GM19238 (cell line): Measurements from ENCODE around the gene ESRRA.
"Not testable (repeated sequence)": the region's sequence is repeated elsewhere in the genome, so short reads cannot be mapped to it uniquely, and the experiment has no call there.

Source experiments
- DNase-seq: peaks from one replicate; pipeline ENCODE4 v3.0.0; 2011; ENCODE audit warnings: low spot score; ENCODE audit not compliant: insufficient read length

Gene ESRRA

DNA sequence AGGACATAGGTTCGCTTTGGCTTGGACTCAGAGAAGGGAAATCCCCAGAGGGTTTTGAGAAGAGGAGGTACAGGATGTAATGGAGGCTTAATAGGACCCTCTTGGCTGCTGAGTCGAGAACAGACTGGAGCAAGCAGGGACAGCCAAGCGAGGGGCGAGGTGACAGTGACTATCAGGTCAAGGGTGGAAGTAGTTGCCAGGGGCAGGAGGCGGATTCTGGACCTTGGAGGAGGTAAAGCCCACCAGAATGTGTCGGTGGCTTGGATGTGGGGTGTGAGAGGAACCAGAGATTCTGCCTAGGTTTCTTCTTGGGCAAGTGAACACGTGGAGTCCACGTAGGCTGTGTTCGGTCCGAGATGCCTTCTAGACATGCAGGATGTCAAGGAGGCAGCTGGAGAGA, 7.6 kb downstream of the ESRRA start:
- no peak for DNase-seq

- no peak for DNase-seq
These were observed 8.3 kb downstream of the ESRRA start for GRCh38 chr11:64313491-64314145.

DNA sequence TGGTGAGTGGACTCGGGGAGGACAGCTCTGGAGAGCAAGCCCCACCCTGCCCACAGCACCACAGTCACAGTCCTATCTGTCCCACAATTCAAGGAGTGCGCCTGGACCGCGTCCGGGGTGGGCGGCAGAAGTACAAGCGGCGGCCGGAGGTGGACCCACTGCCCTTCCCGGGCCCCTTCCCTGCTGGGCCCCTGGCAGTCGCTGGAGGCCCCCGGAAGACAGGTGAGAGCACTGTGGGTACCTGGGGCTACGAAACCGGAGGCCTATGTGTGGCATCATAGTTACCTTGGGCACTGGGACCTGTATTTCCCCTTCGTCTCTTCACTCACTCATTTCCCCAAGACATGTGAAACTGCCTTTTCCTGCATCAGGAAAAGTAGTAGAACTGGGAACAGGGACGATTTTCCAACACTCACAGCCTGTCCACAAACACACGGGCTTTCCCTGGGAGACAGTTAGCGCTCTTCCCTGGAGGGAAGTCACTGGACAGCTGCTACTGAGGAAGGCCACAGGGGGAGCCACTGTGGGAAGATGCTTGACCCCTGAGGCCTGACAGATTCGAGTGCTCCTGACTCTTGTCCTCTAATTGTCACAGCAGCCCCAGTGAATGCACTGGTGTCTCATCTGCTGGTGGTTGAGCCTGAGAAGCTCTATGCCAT, 9.0 kb downstream of the ESRRA start:
- DNase-seq: no peak

GRCh38 chr11:64314805-64315561, 9.7 kb downstream of the ESRRA start:
- no peak for DNase-seq

DNA sequence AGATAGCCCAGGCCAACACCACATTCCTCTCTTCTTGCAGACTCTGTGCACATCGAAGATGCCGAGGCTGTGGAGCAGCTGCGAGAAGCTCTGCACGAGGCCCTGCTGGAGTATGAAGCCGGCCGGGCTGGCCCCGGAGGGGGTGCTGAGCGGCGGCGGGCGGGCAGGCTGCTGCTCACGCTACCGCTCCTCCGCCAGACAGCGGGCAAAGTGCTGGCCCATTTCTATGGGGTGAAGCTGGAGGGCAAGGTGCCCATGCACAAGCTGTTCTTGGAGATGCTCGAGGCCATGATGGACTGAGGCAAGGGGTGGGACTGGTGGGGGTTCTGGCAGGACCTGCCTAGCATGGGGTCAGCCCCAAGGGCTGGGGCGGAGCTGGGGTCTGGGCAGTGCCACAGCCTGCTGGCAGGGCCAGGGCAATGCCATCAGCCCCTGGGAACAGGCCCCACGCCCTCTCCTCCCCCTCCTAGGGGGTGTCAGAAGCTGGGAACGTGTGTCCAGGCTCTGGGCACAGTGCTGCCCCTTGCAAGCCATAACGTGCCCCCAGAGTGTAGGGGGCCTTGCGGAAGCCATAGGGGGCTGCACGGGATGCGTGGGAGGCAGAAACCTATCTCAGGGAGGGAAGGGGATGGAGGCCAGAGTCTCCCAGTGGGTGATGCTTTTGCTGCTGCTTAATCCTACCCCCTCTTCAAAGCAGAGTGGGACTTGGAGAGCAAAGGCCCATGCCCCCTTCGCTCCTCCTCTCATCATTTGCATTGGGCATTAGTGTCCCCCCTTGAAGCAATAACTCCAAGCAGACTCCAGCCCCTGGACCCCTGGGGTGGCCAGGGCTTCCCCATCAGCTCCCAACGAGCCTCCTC, 10.6 kb downstream of the ESRRA start:
- not testable (repeated sequence) for DNase-seq

DNA sequence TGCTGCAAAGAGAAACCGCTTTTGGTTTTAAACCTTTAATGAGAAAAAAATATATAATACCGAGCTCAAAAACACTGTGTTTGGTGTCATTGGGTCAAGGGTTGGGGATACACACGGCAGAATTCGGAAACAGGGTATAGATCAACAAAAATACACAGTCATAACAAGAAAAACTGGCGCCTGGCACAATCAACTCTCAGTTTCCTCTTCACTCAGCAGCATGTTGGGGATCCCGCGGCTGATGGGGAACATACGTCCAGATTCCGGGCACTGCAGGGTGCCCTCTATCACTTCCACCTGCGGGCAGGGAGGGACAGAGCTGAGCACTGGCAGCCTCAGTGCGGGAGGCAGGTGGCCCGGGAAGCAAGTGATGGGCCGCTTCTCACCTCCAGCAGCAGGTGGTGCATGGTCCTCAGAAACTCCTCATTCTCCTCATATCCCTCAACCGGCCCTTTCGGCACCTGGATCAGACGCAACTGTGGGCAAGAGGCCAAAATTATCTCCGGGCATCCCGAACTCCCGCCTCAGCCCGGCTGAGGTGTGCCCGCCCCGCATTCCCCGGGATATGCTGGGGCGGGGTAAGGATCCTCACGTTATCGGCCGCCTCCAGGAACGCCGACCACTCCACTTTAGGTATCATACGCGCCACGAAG, 11.5 kb downstream of the ESRRA start:
- DNase-seq: no peak

- DNase-seq: peak; percentile 94
These were observed 12.1 kb downstream of the ESRRA start, which contains the start of gene TRMT112 for GRCh38 chr11:64317325-64317960. TRMT112 (minus strand) TSS chr11:64317559; CDS start chr11:64317526, 33 bp downstream.

DNA sequence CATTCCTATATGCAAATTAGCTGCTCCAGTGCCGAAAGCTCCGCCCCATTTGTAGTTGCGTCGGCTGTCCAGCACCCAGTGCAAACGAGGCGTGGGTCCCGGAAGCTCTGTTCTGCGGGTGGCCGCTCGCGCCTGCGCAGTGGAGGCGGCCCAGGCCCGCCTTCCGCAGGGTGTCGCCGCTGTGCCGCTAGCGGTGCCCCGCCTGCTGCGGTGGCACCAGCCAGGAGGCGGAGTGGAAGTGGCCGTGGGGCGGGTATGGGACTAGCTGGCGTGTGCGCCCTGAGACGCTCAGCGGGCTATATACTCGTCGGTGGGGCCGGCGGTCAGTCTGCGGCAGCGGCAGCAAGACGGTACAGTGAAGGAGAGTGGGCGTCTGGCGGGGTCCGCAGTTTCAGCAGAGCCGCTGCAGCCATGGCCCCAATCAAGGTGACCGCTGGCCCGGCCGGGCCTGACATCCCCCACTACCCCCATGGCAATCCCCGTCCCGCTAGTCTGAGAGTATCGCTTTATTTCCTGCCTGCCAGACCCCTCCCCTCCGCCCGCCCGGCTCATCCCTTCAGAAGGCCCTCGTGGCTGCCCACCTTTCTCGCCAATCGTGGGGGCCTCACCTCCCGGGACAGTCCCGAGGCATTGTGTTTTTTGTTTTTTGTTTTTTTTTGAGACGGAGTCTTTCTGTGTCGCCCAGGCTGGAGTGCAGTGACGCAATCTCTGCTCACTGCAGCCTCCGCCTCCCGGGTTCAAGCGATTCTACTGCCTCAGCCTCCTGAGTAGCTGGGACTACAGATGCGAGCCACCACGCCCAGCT, 12.8 kb downstream of the ESRRA start, which contains the start of gene PRDX5:
PRDX5 (plus strand) TSS at position 161 of the 805 bp plus-strand sequence; CDS start at position 256, 95 bp downstream.
- DNase-seq: peak; percentile 96

DNA sequence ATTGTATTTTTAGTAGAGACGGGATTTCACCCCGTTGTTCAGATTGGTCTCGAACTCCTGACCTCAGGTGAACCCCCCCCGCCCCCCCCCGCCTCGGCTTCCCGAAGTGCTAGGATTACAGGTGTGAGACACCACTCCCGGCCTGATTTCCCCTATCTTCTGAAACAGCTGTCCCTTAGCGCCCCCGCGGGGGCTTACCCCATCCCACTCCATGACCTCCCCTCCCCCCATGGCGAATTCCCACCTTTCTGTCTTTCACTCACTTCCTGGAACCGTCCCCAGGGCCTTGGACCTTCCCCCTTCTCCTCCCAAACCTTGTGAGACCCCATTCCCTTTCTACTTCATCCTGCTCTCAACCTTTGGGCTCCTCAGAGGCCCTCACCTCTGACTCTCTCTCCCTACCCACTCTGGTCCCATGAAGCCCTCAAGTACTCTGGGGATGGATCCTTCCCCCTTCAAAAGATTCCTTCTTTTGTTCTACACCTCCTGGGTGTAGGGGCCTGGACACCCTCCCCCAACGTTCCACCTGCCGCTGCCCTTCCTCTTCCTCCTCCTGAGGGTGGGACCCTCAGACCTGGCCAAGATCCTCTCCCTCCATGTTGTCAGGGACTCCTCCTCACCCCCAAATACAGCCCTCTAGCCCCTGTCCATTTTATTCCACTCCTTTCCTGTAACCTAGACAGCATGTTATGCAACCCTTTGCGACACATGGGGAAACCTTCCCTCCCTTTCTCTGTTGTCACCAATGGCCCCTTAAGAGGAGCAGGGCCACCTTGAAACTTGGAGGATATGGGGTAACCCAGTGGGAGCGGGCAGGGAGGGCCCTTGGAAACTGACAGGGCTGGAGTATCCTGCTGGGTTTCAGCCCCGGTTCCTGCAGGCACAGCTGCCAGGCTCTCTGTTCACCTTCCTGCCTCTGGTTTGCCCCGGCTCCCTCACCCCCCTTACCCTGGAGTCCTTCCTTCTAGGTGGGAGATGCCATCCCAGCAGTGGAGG, 13.7 kb downstream of the ESRRA start:
- no peak for DNase-seq

DNA sequence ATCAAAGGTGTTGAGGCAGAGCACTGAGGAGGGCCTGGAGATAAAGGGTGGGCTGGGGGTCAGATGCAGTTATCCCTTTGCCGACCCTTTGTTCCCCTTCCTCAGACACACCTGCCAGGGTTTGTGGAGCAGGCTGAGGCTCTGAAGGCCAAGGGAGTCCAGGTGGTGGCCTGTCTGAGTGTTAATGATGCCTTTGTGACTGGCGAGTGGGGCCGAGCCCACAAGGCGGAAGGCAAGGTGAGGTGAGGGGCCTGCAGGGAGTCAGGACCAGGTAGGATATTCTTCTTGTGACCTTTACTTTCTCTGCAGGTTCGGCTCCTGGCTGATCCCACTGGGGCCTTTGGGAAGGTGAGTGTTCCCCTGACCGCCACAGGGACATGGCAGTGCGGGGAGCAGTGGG, 15.2 kb downstream of the ESRRA start:
- DNase-seq: no peak

DNA sequence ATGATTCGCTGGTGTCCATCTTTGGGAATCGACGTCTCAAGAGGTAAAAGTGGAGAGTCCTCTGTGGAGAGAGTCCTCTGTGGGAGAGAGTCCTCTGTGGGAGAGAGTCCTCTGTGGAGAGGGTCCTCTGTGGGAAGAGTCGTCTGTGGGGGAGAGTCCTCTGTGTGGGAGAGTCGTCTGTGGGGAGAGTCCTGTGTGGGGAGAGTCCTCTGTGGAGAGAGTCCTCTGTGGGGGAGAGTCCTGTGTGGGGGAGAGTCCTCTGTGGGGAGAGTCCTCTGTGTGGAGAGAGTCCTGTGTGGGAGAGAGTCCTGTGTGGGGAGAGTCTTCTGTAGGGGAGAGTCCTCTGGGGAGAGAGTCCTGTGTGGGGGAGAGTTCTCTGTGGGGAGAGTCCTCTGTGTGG, 15.7 kb downstream of the ESRRA start:
- no peak for DNase-seq

DNA sequence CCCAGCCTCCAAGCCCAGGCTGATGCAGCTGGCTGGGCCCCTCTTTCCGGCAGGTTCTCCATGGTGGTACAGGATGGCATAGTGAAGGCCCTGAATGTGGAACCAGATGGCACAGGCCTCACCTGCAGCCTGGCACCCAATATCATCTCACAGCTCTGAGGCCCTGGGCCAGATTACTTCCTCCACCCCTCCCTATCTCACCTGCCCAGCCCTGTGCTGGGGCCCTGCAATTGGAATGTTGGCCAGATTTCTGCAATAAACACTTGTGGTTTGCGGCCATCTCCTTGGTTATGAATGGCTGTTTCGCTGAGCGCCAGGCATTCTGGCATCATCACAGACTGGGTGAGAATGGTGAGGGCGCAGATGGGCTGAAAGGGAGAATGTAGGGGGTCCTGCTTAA, 16.2 kb downstream of the ESRRA start:
- DNase-seq: no peak

DNA sequence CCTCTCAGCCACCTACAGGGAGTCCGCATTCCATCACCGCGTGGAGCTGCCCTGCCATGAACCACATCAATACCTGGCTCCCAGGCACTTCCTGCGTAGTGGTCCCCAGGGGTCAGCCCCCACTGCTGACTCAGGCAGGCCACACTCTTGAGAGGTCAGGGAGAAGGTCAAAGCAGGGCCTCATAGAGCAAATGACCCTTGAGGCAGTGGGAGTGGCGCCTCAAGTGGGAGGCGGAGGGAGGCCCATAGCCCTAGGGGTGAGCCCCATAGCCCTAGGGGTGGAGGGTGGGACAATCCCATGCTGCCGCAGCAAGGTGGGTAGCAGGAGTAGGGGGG, 17.6 kb downstream of the ESRRA start:
- DNase-seq: no peak

GRCh38 chr11:64323373-64323772, 18.0 kb downstream of the ESRRA start:
- DNase-seq: no peak

GRCh38 chr11:64323984-64324383, 18.7 kb downstream of the ESRRA start:
- not testable (repeated sequence) for DNase-seq

- DNase-seq: no peak
These were observed 19.6 kb downstream of the ESRRA start for GRCh38 chr11:64324692-64325469.

DNA sequence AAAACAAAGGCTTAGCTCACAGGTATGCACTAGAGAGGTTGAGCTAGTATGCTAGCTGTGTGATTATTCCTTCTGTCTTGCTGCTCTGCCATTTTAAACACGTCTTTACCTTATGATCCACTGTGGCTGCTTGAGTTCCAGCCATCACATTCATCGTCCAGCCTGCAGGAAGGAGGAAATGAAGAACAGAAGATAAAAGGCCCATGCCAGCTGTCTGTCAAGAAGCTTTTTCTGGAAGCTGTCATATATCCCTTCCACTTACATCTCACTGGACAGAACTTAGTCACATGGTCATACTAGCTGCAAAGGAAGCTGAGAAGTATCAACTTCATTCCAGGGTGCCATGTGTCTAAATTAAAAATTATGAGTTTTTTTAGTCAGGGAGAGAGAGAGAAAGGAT, 22.1 kb downstream of the ESRRA start:
- no peak for DNase-seq

GRCh38 chr11:64327993-64328392, 22.7 kb downstream of the ESRRA start:
- no peak for DNase-seq
